HG03025 (cell line): Measurements from ENCODE around the gene SSRP1.

ENCODE experiments used
- ATAC-seq: cut with Tn5 transposase; IDR thresholded peaks from one replicate; pipeline ENCODE4 v1.9.1; 2021; ENCODE audit warnings: mild to moderate bottlenecking, moderate library complexity; ENCODE audit not compliant: unreplicated experiment, low FRiP score

The SSRP1 gene

GRCh38 chr11:57276971-57277675, 58.6 kb downstream of the SSRP1 start:
- no peak for ATAC-seq

GRCh38 chr11:57276169-57276970, 59.3 kb downstream of the SSRP1 start:
- no peak for ATAC-seq
